Neutrophil (primary cell): ENCODE measurements around the gene TIAM1.

Source experiments
- H3K27ac ChIP-seq: fragments of 200-600 bp; sonication (generic); 2 replicates; pipeline ENCODE4 v1.5.1; 2016; ENCODE audit warnings: mild to moderate bottlenecking, moderate library complexity
- H3K27me3 ChIP-seq: fragments of 200-600 bp; sonication (generic); 2 replicates; pipeline ENCODE4 v1.6.0; 2016; ENCODE audit warnings: mild to moderate bottlenecking
- H3K36me3 ChIP-seq: fragments of 200-600 bp; sonication (generic); 2 replicates; pipeline ENCODE4 v1.5.1; 2017
- H3K4me1 ChIP-seq, 2 experiments: fragments of 200-600 bp in 1 of 2; sonication (generic) in 1 of 2; 1 replicate in 1 of 2; 2 replicates in 1 of 2; pipeline versions ENCODE4 v1.5.1 to v1.6.1; 2013 to 2016; ENCODE audit warnings: low read depth in 1 of 2, low read length in 1 of 2, mild to moderate bottlenecking in 1 of 2, moderate library complexity in 1 of 2; ENCODE audit not compliant: control insufficient read depth in 1 of 2, insufficient read depth in 1 of 2
- H3K4me3 ChIP-seq, 2 experiments: fragments of 200-600 bp in 1 of 2; sonication (generic) in 1 of 2; 1 replicate in 1 of 2; 2 replicates in 1 of 2; pipeline ENCODE4 v1.5.1; 2013 to 2016; ENCODE audit warnings: low read depth in 1 of 2, low read length in 1 of 2, mild to moderate bottlenecking in 1 of 2, moderate library complexity in 1 of 2
- H3K9me3 ChIP-seq: fragments of 200-600 bp; sonication (generic); 2 replicates; pipeline ENCODE4 v1.5.1; 2016
- TF ChIP-seq, protein P1 (sequence below): fragments of 200-600 bp; sonication (generic); IDR thresholded peaks from 2 replicates; pipeline ENCODE4 v1.5.1; 2016; ENCODE audit warnings: antibody characterized with exemption

Gene TIAM1

DNA sequence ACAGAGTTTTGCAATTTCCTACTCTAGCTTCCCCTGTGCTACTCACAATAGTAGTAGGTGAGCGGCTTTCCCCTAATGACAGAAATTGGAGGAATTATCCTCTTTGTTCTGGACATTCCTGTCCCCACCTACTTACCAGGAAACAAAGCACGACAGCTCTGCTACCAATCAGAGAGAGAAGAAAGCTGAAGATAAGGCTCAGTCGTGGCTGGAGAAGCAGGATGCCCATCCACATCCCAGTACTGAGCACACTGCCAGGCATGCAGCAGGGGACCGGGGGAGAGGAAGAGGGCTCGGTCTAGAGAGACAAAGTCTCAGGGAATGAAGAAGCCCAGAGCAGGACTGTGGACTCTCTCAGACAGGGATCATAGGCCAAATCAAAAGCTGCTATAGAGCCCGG, 171.7 kb downstream of the TIAM1 start:
- no peak overlapping the region for H3K4me3 ChIP-seq
- no peaks in the 10 kb centered on the region for H3K36me3 ChIP-seq
- no peaks in the 10 kb centered on the region for H3K9me3 ChIP-seq
- H3K27me3 ChIP-seq, result peaks cover 35% of the 10 kb centered on the region
- no peak overlapping the region for H3K27ac ChIP-seq
- TF ChIP-seq, protein P1, sequence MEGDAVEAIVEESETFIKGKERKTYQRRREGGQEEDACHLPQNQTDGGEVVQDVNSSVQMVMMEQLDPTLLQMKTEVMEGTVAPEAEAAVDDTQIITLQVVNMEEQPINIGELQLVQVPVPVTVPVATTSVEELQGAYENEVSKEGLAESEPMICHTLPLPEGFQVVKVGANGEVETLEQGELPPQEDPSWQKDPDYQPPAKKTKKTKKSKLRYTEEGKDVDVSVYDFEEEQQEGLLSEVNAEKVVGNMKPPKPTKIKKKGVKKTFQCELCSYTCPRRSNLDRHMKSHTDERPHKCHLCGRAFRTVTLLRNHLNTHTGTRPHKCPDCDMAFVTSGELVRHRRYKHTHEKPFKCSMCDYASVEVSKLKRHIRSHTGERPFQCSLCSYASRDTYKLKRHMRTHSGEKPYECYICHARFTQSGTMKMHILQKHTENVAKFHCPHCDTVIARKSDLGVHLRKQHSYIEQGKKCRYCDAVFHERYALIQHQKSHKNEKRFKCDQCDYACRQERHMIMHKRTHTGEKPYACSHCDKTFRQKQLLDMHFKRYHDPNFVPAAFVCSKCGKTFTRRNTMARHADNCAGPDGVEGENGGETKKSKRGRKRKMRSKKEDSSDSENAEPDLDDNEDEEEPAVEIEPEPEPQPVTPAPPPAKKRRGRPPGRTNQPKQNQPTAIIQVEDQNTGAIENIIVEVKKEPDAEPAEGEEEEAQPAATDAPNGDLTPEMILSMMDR, result no peak
- H3K4me1 ChIP-seq, result no peaks in the 10 kb centered on the region

DNA sequence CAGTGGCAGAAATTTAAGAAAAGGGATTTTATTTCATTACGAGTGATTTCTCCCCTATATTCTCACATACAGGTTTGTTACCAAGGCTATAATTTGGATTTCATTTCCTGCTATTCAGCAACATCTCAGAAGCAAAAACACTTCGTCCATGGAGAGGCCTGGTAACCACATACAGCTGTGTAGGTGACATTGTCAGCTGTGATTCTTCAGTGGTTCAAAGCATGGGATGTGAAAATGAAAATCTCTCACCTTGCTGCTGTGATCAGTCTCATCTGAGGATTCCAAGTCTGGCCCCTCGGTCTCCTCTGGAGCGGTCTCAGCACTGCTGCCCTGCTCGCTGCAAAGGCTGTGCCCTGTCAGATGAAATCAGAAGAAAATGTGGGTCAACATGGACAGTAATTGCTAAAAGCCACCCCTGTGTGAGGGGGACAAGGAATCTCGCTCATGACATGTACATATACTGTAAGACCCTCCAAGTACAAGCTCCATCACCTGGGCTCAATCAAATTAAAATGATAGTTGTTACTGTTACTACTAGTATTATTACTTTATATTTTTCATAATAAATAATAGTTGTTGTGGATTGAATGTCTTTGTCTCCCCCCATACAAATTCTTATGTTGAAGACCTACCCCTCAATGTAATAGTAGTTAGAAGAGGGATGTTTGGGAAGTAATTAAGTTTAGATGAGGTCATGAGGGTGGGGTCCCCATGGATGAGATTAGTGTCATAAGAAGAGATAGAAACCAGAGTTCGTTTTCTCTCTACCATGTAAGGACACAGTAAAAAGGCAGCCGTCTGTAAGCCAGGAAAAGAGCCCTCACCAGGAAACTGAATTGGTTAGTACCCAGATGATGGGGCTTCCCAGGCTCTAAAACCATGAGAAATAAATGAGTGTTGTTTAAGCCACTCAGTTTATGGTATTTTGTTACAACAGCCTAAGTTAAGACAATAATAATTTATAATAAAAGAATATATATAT, 179.1 kb downstream of the TIAM1 start:
- no peak overlapping the region for H3K27ac ChIP-seq

DNA sequence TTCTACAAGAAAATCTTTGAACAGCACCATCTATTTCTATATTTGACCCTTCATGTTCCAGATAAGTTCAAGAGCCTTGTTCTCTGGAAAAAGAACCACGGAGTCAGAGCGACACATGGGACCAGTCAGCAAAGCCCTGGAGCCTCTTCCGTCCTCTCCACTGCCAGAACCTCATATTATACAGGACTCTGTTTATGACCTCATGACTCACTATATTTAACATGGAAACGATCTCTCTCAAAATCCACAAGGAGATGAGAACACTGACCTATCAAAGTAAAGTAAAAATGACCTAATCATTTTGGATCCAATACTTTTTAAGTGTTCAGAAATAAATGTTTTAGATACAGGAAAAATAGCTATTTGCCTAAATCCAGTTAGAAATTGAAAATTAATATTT, 181.2 kb downstream of the TIAM1 start:
- no peak overlapping the region for H3K27ac ChIP-seq
- H3K4me1 ChIP-seq, result no peaks in the 10 kb centered on the region
- no peak overlapping the region for H3K4me3 ChIP-seq

More for the DNA sequence above, 179.1 kb downstream of the TIAM1 start:
- TF ChIP-seq, protein P1, result no peak
- Histone ChIP-seq H3K9me3 (no peaks in the 10 kb centered on the region), H3K27me3 (no peaks in the 10 kb centered on the region), H3K4me3 (no peak overlapping the region), H3K36me3 (no peaks in the 10 kb centered on the region), H3K4me1 (no peaks in the 10 kb centered on the region)

DNA sequence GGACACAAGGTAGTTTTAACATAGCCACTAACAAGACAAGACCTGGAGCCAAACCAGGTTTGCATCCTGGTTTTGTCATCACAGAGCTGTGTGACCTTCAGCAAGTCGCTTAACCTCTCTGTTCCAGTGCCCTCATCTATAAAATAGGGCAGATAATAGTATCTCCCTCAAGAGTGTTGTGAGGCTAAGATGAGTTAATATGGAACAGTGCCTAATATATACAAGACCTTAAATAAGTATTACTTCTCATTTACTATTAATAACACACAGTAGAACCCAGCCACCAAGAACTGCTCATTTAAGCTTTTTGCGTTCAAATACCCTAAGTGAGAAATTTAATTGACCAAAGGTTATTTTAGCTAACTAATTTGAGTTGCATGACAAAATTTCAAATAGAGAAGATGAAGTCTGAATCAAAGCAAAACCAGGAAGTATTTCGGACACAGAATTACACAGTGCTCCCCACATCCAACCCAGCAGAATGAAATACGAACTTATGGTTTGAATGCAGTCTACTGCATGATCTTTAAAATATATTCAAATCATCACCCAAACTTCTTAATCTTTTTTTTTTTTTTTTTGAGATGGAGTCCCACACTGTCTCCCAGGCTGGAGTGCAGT, 181.9 kb downstream of the TIAM1 start:
- Histone ChIP-seq H3K36me3 (no peaks in the 10 kb centered on the region), H3K27me3 (no peaks in the 10 kb centered on the region), H3K27ac (no peak overlapping the region), H3K9me3 (no peaks in the 10 kb centered on the region), H3K4me3 (no peak overlapping the region), H3K4me1 (no peaks in the 10 kb centered on the region)
- TF ChIP-seq, protein P1, result no peak

More for the DNA sequence above, 181.2 kb downstream of the TIAM1 start:
- TF ChIP-seq, protein P1, result no peak
- H3K36me3 ChIP-seq, result no peaks in the 10 kb centered on the region
- H3K27me3 ChIP-seq, result no peaks in the 10 kb centered on the region
- no peaks in the 10 kb centered on the region for H3K9me3 ChIP-seq

DNA sequence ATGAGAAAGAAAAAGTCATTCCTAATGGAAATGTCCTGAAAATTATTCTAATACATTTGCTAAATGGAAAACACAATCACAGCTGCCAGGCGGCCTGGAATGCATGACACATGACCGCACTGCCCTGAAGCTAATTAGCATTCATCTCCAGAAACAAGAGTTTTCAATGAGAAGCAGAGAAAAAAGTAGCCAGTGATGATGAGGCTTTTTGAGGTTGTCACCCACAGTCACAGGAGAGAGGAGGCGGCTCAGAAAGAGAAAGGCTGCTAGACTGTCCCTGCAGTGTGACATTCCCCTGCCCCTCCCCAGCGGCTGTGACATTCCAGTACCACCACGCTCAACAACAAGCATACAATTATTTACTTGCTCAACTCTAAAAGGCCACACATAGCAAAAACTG, 182.9 kb downstream of the TIAM1 start:
- Histone ChIP-seq H3K36me3 (no peaks in the 10 kb centered on the region), H3K27me3 (no peaks in the 10 kb centered on the region), H3K9me3 (peaks cover 9% of the 10 kb centered on the region), H3K27ac (no peak overlapping the region), H3K4me1 (no peaks in the 10 kb centered on the region), H3K4me3 (no peak overlapping the region)
- TF ChIP-seq, protein P1, result no peak
